ENCODE data around the gene CELF2. TPM values are rescaled to one million over a fixed set of nuclear protein-coding genes. Genes with fewer than 3 reads are reported as not detected.
A peak's percentile ranks its signal among the peaks of the same experiment; 100 is the strongest.

Gene CELF2
- total RNA-seq, 1 experiment from 2014 or later: 0.07 TPM

DNA sequence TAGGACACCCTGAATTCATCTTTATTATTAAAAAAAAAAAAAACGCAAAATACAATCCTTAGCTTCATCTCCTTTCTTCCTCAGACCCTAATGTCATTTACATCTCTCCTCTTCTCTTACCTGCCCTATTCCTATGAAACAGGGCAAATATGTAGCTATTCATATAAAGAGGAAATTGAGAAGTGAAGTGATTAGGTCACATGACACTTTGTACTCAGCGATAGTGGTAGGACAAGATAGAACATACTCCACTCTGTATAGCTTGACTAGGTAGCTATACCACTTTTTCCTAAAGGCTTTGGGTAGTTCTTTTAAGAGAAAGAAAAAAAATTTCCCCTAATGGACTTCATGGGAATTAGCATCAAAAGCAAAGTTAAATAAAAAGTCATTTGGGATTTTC lies 6.2 kb upstream of the CELF2 start:
- H3K27ac Mint-ChIP-seq (ENCODE audit: low read depth, unreplicated experiment): no peak overlapping the region
- ChIA-PET CTCF (interaction anchor here (0.6 to 1.1 kb wide), 3 partner anchors 24 to 729 kb away, joined by 3 to 5 read pairs (median 3); no protein-coding TSS in a partner anchor), POLR2A (interaction anchor here (0.5 to 0.9 kb wide), 2 partner anchors 11 to 203 kb away, joined by 3 read pairs; no protein-coding TSS in a partner anchor)
- BruUV-seq (replicated peaks): no TSS peak
- H3K36me3 Mint-ChIP-seq (ENCODE audit: insufficient read depth, unreplicated experiment): no peaks in the 10 kb centered on the region
- intact Hi-C loops (cut with micrococcal nuclease): no loop called here
- no peak for DNase-seq (ENCODE audit: unreplicated experiment)
- no peaks in the 10 kb centered on the region for H3K9me3 Mint-ChIP-seq (ENCODE audit: unreplicated experiment)
- TF ChIP-seq, protein P1, sequence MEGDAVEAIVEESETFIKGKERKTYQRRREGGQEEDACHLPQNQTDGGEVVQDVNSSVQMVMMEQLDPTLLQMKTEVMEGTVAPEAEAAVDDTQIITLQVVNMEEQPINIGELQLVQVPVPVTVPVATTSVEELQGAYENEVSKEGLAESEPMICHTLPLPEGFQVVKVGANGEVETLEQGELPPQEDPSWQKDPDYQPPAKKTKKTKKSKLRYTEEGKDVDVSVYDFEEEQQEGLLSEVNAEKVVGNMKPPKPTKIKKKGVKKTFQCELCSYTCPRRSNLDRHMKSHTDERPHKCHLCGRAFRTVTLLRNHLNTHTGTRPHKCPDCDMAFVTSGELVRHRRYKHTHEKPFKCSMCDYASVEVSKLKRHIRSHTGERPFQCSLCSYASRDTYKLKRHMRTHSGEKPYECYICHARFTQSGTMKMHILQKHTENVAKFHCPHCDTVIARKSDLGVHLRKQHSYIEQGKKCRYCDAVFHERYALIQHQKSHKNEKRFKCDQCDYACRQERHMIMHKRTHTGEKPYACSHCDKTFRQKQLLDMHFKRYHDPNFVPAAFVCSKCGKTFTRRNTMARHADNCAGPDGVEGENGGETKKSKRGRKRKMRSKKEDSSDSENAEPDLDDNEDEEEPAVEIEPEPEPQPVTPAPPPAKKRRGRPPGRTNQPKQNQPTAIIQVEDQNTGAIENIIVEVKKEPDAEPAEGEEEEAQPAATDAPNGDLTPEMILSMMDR (IDR thresholded peaks at IDR 0.05; ENCODE audit: unreplicated experiment): no peak
- H3K27me3 Mint-ChIP-seq (ENCODE audit: insufficient read depth, unreplicated experiment): no peaks in the 10 kb centered on the region
- no peaks in the 10 kb centered on the region for H3K4me1 Mint-ChIP-seq (ENCODE audit: insufficient read depth, unreplicated experiment)
- H3K4me3 Mint-ChIP-seq (ENCODE audit: unreplicated experiment): no peak overlapping the region

DNA sequence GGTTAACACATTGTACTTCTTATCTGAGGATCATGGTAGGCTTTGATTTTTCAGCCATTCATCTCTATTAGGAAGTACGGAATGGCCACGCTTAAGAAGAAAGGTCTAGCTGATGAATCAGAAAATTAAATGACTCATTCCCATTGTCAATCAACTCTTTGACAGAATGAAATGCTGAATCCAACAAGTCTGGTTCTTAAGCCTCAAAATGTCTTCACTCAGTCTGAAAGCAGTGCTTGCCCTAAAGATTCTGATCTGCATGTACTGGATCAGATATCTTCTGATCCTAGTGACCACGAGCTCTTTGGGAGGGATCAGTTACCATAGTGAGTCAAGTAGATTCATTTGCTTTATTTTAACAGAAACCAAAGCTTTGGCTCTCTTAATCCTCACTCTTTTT lies 5.7 kb upstream of the CELF2 start:
- Mint-ChIP-seq H3K4me1 (ENCODE audit: insufficient read depth, unreplicated experiment) (no peaks in the 10 kb centered on the region), H3K36me3 (ENCODE audit: insufficient read depth, unreplicated experiment) (no peaks in the 10 kb centered on the region), H3K4me3 (ENCODE audit: unreplicated experiment) (no peak overlapping the region), H3K9me3 (ENCODE audit: unreplicated experiment) (no peaks in the 10 kb centered on the region), H3K27me3 (ENCODE audit: insufficient read depth, unreplicated experiment) (no peaks in the 10 kb centered on the region), H3K27ac (ENCODE audit: low read depth, unreplicated experiment) (no peak overlapping the region)
- BruUV-seq (replicated peaks): no TSS peak
- TF ChIP-seq, protein P1 (IDR thresholded peaks at IDR 0.05; ENCODE audit: unreplicated experiment): no peak
- ChIA-PET CTCF (interaction anchor here (0.5 to 1.1 kb wide), 3 partner anchors 23 to 832 kb away, joined by 3 to 5 read pairs (median 3); no protein-coding TSS in a partner anchor), POLR2A (interaction anchor here (0.5 to 0.9 kb wide), 2 partner anchors 10 to 204 kb away, joined by 3 read pairs; no protein-coding TSS in a partner anchor)
- intact Hi-C loops (cut with micrococcal nuclease): no loop called here
- DNase-seq (ENCODE audit: unreplicated experiment): peak; percentile 24

DNA sequence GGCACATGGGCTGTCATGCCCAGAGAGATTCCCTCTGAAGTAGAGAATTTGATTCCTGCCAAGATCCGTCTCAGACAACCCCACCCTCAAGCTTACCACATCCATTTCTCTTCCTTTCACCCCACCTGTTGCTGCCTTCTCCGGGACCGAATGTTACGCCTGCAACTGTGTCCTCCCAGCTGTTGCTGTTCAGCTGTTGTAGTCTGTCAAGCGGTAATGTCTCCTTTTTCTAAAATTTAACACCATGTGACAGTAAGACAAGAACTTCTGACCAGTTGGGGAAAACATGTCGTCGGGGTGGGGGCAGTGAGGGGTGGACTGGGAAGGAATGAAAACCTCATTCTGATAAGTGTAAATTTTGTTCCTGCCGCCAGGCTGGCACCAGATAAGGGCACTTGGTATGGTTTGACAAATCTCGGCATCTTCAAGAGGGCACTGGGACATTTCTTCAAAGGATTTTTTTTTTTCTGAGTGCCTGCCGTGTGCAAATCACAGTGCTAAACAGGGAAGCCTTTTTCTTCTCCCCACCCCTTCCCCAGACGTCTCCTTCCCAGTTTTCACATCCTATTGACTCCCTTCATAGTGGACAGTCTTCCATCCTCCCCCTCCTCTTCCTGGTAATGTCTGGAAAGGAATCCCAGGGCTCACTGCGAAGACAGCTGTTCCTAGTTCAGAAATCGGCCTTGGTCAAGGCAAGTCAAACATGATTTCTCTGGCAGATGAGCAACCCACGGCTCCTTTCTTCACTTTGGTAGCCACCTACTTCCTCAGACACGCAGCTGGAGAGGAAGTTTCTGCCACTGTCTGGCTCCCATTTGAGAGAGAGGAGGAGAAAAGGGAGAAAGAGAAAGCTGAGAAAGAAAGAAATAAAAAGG lies 5.0 kb upstream of the CELF2 start:
- Mint-ChIP-seq H3K27ac (ENCODE audit: low read depth, unreplicated experiment) (no peak overlapping the region), H3K27me3 (ENCODE audit: insufficient read depth, unreplicated experiment) (no peaks in the 10 kb centered on the region), H3K9me3 (ENCODE audit: unreplicated experiment) (no peaks in the 10 kb centered on the region), H3K4me1 (ENCODE audit: insufficient read depth, unreplicated experiment) (no peaks in the 10 kb centered on the region), H3K4me3 (ENCODE audit: unreplicated experiment) (no peak overlapping the region), H3K36me3 (ENCODE audit: insufficient read depth, unreplicated experiment) (no peaks in the 10 kb centered on the region)
- no peak for DNase-seq (ENCODE audit: unreplicated experiment)
- BruUV-seq (replicated peaks): no TSS peak
- CTCF ChIA-PET: interaction anchor here (0.5 to 1.1 kb wide), 3 partner anchors 23 to 832 kb away, joined by 3 to 4 read pairs (median 3); no protein-coding TSS in a partner anchor
- POLR2A ChIA-PET: no interaction called here
- TF ChIP-seq, protein P1 (IDR thresholded peaks at IDR 0.05; ENCODE audit: unreplicated experiment): no peak
- intact Hi-C loops (cut with micrococcal nuclease): no loop called here

DNA sequence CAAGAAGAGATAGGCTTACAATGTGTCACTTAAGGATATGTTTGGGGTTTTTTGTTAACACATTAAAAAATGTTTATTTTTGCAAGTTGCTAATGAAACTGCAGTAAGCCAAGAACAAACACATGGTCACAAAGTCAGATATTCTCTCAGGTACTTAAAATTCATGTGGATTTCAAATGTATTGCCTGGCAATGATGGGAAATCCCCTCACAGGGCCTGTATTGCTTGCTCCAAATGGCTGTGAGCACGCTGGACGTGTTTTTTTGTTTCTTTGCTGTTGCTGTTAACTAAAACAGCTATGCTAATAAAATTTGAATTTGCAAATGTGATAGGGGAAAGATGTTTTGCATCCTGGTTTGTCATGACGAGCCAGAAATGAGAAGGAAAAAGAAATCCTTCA lies 3.8 kb upstream of the CELF2 start:
- H3K4me1 Mint-ChIP-seq (ENCODE audit: insufficient read depth, unreplicated experiment): no peaks in the 10 kb centered on the region
- intact Hi-C loops (cut with micrococcal nuclease): no loop called here
- TF ChIP-seq, protein P1 (IDR thresholded peaks at IDR 0.05; ENCODE audit: unreplicated experiment): no peak
- no peaks in the 10 kb centered on the region for H3K36me3 Mint-ChIP-seq (ENCODE audit: insufficient read depth, unreplicated experiment)
- no TSS peak for BruUV-seq (replicated peaks)
- POLR2A ChIA-PET: no interaction called here
- DNase-seq (ENCODE audit: unreplicated experiment): no peak
- H3K27ac Mint-ChIP-seq (ENCODE audit: low read depth, unreplicated experiment): no peak overlapping the region
- no peak overlapping the region for H3K4me3 Mint-ChIP-seq (ENCODE audit: unreplicated experiment)
- CTCF ChIA-PET: interaction anchor here (1.1 kb wide), 1 partner anchor 22 kb away, joined by 4 read pairs; no protein-coding TSS in a partner anchor
- H3K9me3 Mint-ChIP-seq (ENCODE audit: unreplicated experiment): no peaks in the 10 kb centered on the region
- H3K27me3 Mint-ChIP-seq (ENCODE audit: insufficient read depth, unreplicated experiment): no peaks in the 10 kb centered on the region

Data from MCF 10A (cell line).